Smooth muscle cell (in vitro differentiated cells): ENCODE data around the gene NRSN2. TPM values are rescaled to one million over a fixed set of nuclear protein-coding genes. Genes with fewer than 3 reads are reported as not detected.
"Not testable (repeated sequence)": the region's sequence is repeated elsewhere in the genome, so short reads cannot be mapped to it uniquely, and the experiment has no call there.

Experiments
- DNase-seq: peaks from one replicate; lab custom pipeline; 2025; ENCODE audit not compliant: unreplicated experiment; lab: John Stamatoyannopoulos, UW
- H2AFZ ChIP-seq: fragments of 200-600 bp; sonication (generic); 2 replicates; pipeline ENCODE4 v1.6.0; 2016; ENCODE audit warnings: antibody characterized with exemption, low read depth, mild to moderate bottlenecking
- H3F3A ChIP-seq: fragments of 200-600 bp; sonication (generic); 2 replicates; pipeline ENCODE4 v1.6.0; 2017; ENCODE audit warnings: antibody characterized with exemption, low read depth
- H3K27ac ChIP-seq: fragments of 200-600 bp; sonication (generic); 2 replicates; pipeline ENCODE4 v1.5.1; 2016; ENCODE audit warnings: low read depth, mild to moderate bottlenecking
- H3K27me3 ChIP-seq: fragments of 200-600 bp; sonication (generic); 2 replicates; pipeline ENCODE4 v1.6.1; 2016; ENCODE audit warnings: low read depth, mild to moderate bottlenecking
- H3K36me3 ChIP-seq: fragments of 200-600 bp; sonication (generic); 2 replicates; pipeline ENCODE4 v1.5.1; 2016; ENCODE audit warnings: low read depth
- H3K4me1 ChIP-seq: fragments of 200-600 bp; sonication (generic); 2 replicates; pipeline ENCODE4 v1.5.1; 2016; ENCODE audit warnings: low read depth
- H3K4me2 ChIP-seq: fragments of 200-600 bp; sonication (generic); 2 replicates; pipeline ENCODE4 v1.6.0; 2016; ENCODE audit warnings: mild to moderate bottlenecking
- H3K4me3 ChIP-seq: fragments of 200-600 bp; sonication (generic); 2 replicates; pipeline ENCODE4 v1.5.1; 2016; ENCODE audit warnings: mild to moderate bottlenecking
- H3K79me2 ChIP-seq: fragments of 200-600 bp; sonication (generic); 2 replicates; pipeline ENCODE4 v1.6.0; 2016; ENCODE audit warnings: low read depth, mild to moderate bottlenecking
- H3K9ac ChIP-seq: fragments of 200-600 bp; sonication (generic); 2 replicates; pipeline ENCODE4 v1.6.0; 2016; ENCODE audit warnings: low read depth
- H3K9me3 ChIP-seq: fragments of 200-600 bp; sonication (generic); replicated peaks from 2 replicates; pipeline ENCODE4 v1.5.1; 2016; ENCODE audit warnings: low read depth
- H4K20me1 ChIP-seq: fragments of 200-600 bp; sonication (generic); 2 replicates; pipeline ENCODE4 v1.6.0; 2016; ENCODE audit warnings: low read depth
- CTCF ChIP-seq: fragments of 200-600 bp; sonication (generic); IDR thresholded peaks from 2 replicates; pipeline ENCODE4 v1.5.1; 2017; ENCODE audit warnings: borderline replicate concordance, mild to moderate bottlenecking, antibody characterized with exemption; ENCODE audit not compliant: insufficient read depth, poor library complexity, severe bottlenecking
- WGBS: methylation state at CpG from one replicate; pipeline ENCODE4 v1.1.7; 2016; ENCODE audit warnings: low lambda C conversion rate; 5-methylcytosine and 5-hydroxymethylcytosine counted together
- polyA plus RNA-seq: library from polyadenylated mRNA; unstranded; fragments of >200 nt; fragmentation: Nextera tagmentation; extraction: Ambion mirVana; gene quantifications from 2 replicates; pipeline ENCODE4 v1.2.1, GENCODE V29; 2016
- total RNA-seq: library from RNA; depleted of rRNA; stranded (reverse); fragments of >200 nt; gene quantifications from 2 replicates; pipeline ENCODE4 v1.2.3, GENCODE V29; 2014

The NRSN2 gene
- total and polyA plus RNA-seq, 2 experiments from 2014 or later, result 50.1 to 107 TPM

- H3K79me2 ChIP-seq, result peaks cover 17% of the 10 kb centered on the region
- no peaks in the 10 kb centered on the region for H3K9me3 ChIP-seq
- 97% methylated on average over 29 of the region's 29 CpGs for WGBS
- H3K9ac ChIP-seq, result no peak overlapping the region
- no peak for DNase-seq
- H3K4me1 ChIP-seq, result no peaks in the 10 kb centered on the region
- no peaks in the 10 kb centered on the region for H4K20me1 ChIP-seq
- H2AFZ ChIP-seq, result no peak overlapping the region
- no peaks in the 10 kb centered on the region for H3F3A ChIP-seq
- no peaks in the 10 kb centered on the region for H3K27me3 ChIP-seq
- H3K27ac ChIP-seq, result no peak overlapping the region
- H3K4me2 ChIP-seq, result no peak overlapping the region
- TF ChIP-seq CTCF, result no peak
- H3K36me3 ChIP-seq, result no peaks in the 10 kb centered on the region
- no peak overlapping the region for H3K4me3 ChIP-seq
Observed at GRCh38 chr20:391041-391711, 44.3 kb downstream of the NRSN2 start.

GRCh38 chr20:393296-393695, 46.4 kb downstream of the NRSN2 start:
- not testable (repeated sequence) for H3K36me3 ChIP-seq, H4K20me1 ChIP-seq, H3K79me2 ChIP-seq, H3K9me3 ChIP-seq, H3K4me2 ChIP-seq, H3K27me3 ChIP-seq, H3F3A ChIP-seq, H3K4me3 ChIP-seq, H2AFZ ChIP-seq, H3K9ac ChIP-seq, DNase-seq, H3K4me1 ChIP-seq, H3K27ac ChIP-seq
- 95% methylated on average over 2 of the region's 2 CpGs for WGBS

GRCh38 chr20:396252-396618, 49.3 kb downstream of the NRSN2 start:
- no peak overlapping the region for H3K9ac ChIP-seq
- DNase-seq, result no peak
- H2AFZ ChIP-seq, result no peak overlapping the region
- no peaks in the 10 kb centered on the region for H4K20me1 ChIP-seq
- no peaks in the 10 kb centered on the region for H3K79me2 ChIP-seq
- H3K36me3 ChIP-seq, result no peaks in the 10 kb centered on the region
- H3K4me1 ChIP-seq, result no peaks in the 10 kb centered on the region
- H3K4me2 ChIP-seq, result no peak overlapping the region
- no peak overlapping the region for H3K27ac ChIP-seq
- 96% methylated on average over 22 of the region's 24 CpGs for WGBS
- no peaks in the 10 kb centered on the region for H3F3A ChIP-seq
- no peaks in the 10 kb centered on the region for H3K27me3 ChIP-seq
- H3K9me3 ChIP-seq, result no peaks in the 10 kb centered on the region
- TF ChIP-seq CTCF, result no peak
- no peak overlapping the region for H3K4me3 ChIP-seq

GRCh38 chr20:396619-397431, 49.9 kb downstream of the NRSN2 start:
- DNase-seq, result no peak
- Histone ChIP-seq H2AFZ (no peak overlapping the region), H3K9ac (no peak overlapping the region), H4K20me1 (no peaks in the 10 kb centered on the region), H3K4me3 (no peak overlapping the region), H3K79me2 (no peaks in the 10 kb centered on the region), H3F3A (no peaks in the 10 kb centered on the region), H3K9me3 (no peaks in the 10 kb centered on the region), H3K4me1 (no peaks in the 10 kb centered on the region), H3K27ac (no peak overlapping the region), H3K27me3 (no peaks in the 10 kb centered on the region), H3K36me3 (no peaks in the 10 kb centered on the region), H3K4me2 (no peak overlapping the region)
- WGBS, result 92% methylated on average over 4 of the region's 4 CpGs
- TF ChIP-seq CTCF, result no peak
